Measurements from ENCODE around the gene KNTC1. TPM values are rescaled to one million over a fixed set of nuclear protein-coding genes. Genes with fewer than 3 reads are reported as not detected.

KNTC1 gene
- polyA plus RNA-seq, 1 donor (not counting 4 experiments of a cell fraction or from before 2014, with no cell fraction given): 18.6 TPM

GRCh38 chr12:122538496-122538895, 11.4 kb downstream of the KNTC1 start:
- Histone ChIP-seq H3K9me1 (ENCODE audit: control insufficient read depth, extremely low read depth, insufficient read depth, low read length) (no peaks in the 10 kb centered on the region), H3K79me2 (ENCODE audit: control insufficient read depth, insufficient read depth, low read length) (no peaks in the 10 kb centered on the region), H2AFZ (ENCODE audit: control insufficient read depth, low read length) (no peak overlapping the region), H3K9ac (ENCODE audit: control insufficient read depth, extremely low read depth, insufficient read depth, low read length) (no peak overlapping the region), H3K36me3 (ENCODE audit: control insufficient read depth in 2 of 2, extremely low read depth in 1 of 2, insufficient read depth in 2 of 2, low read length in 2 of 2) (peaks cover 4 to 8% of the 10 kb centered on the region in 2 experiments), H3K4me1 (ENCODE audit: control insufficient read depth, extremely low read depth, insufficient read depth, low read length) (no peaks in the 10 kb centered on the region), H3K27ac (ENCODE audit: control insufficient read depth, insufficient read depth, low read length) (no peak overlapping the region), H3K4me2 (ENCODE audit: control insufficient read depth, extremely low read depth, insufficient read depth, low read depth, low read length) (no peak overlapping the region), H3K4me3 (ENCODE audit: control insufficient read depth in 2 of 3, extremely low read depth in 1 of 3, insufficient read depth in 2 of 3, low read depth in 1 of 3, low read length in 3 of 3) (no peak overlapping the region), H4K20me1 (ENCODE audit: control insufficient read depth, extremely low read depth, insufficient read depth, low read length) (no peaks in the 10 kb centered on the region), H3K9me3 (ENCODE audit: control insufficient read depth, low read depth, low read length) (no peaks in the 10 kb centered on the region), H3K27me3 (ENCODE audit: control insufficient read depth, extremely low read depth, insufficient read depth, low read length) (no peaks in the 10 kb centered on the region)
- DNase-seq (ENCODE audit: low read depth, low spot score) (no peak), FAIRE-seq (no peak)
- TF ChIP-seq CTCF (optimal IDR thresholded peaks at IDR 0.05 in 1 of 3, IDR thresholded peaks at IDR 0.05 in 1 of 3, conservative IDR thresholded peaks at IDR 0.05 in 1 of 3; ENCODE audit: extremely low read depth in 1 of 3, insufficient read depth in 2 of 3, low read length in 3 of 3) (no peak), EZH2 (IDR thresholded peaks at IDR 0.05; ENCODE audit: low read length) (no peak)
- dilution Hi-C loops (cut with MboI; ENCODE audit: extremely low pct_ligation_motif_present, low sequenced_read_pairs): no loop called here

- Histone ChIP-seq H3K79me2 (ENCODE audit: control insufficient read depth, insufficient read depth, low read length) (no peaks in the 10 kb centered on the region), H3K9me1 (ENCODE audit: control insufficient read depth, extremely low read depth, insufficient read depth, low read length) (no peaks in the 10 kb centered on the region), H3K27me3 (ENCODE audit: control insufficient read depth, extremely low read depth, insufficient read depth, low read length) (no peaks in the 10 kb centered on the region), H3K9me3 (ENCODE audit: control insufficient read depth, low read depth, low read length) (no peaks in the 10 kb centered on the region), H3K27ac (ENCODE audit: control insufficient read depth, insufficient read depth, low read length) (no peak overlapping the region), H4K20me1 (ENCODE audit: control insufficient read depth, extremely low read depth, insufficient read depth, low read length) (no peaks in the 10 kb centered on the region), H2AFZ (ENCODE audit: control insufficient read depth, low read length) (no peak overlapping the region), H3K4me1 (ENCODE audit: control insufficient read depth, extremely low read depth, insufficient read depth, low read length) (no peaks in the 10 kb centered on the region), H3K9ac (ENCODE audit: control insufficient read depth, extremely low read depth, insufficient read depth, low read length) (no peak overlapping the region), H3K36me3 (ENCODE audit: control insufficient read depth in 2 of 2, extremely low read depth in 1 of 2, insufficient read depth in 2 of 2, low read length in 2 of 2) (peaks cover 2 to 10% of the 10 kb centered on the region in 2 experiments), H3K4me2 (ENCODE audit: control insufficient read depth, extremely low read depth, insufficient read depth, low read depth, low read length) (no peak overlapping the region), H3K4me3 (ENCODE audit: control insufficient read depth in 2 of 3, extremely low read depth in 1 of 3, insufficient read depth in 2 of 3, low read depth in 1 of 3, low read length in 3 of 3) (no peak overlapping the region)
- FAIRE-seq (no peak), DNase-seq (ENCODE audit: low read depth, low spot score) (no peak)
- TF ChIP-seq CTCF (optimal IDR thresholded peaks at IDR 0.05 in 1 of 3, IDR thresholded peaks at IDR 0.05 in 1 of 3, conservative IDR thresholded peaks at IDR 0.05 in 1 of 3; ENCODE audit: extremely low read depth in 1 of 3, insufficient read depth in 2 of 3, low read length in 3 of 3) (no peak), EZH2 (IDR thresholded peaks at IDR 0.05; ENCODE audit: low read length) (no peak)
- dilution Hi-C loops (cut with MboI; ENCODE audit: extremely low pct_ligation_motif_present, low sequenced_read_pairs): no loop called here
Observed at GRCh38 chr12:122544537-122544936, 17.5 kb downstream of the KNTC1 start.

Data from keratinocyte (primary cell).